KBM-7 (cell line): ENCODE measurements around the gene CEP72.
"Not testable (repeated sequence)": the region's sequence is repeated elsewhere in the genome, so short reads cannot be mapped to it uniquely, and the experiment has no call there.

ENCODE experiments used
- DNase-seq: peaks from one replicate; pipeline ENCODE4 v3.0.0-alpha.2; 2015
- in situ Hi-C: fragments of 300-500 bp; cut with MboI; formaldehyde crosslinking; loops from 2 replicates; pipeline ENCODE4 v1.14.3; 2020; ENCODE audit warnings: low sequenced_read_pairs, low pct_unique_long_range_greater_than_20kb, mixed read lengths

Gene CEP72

DNA sequence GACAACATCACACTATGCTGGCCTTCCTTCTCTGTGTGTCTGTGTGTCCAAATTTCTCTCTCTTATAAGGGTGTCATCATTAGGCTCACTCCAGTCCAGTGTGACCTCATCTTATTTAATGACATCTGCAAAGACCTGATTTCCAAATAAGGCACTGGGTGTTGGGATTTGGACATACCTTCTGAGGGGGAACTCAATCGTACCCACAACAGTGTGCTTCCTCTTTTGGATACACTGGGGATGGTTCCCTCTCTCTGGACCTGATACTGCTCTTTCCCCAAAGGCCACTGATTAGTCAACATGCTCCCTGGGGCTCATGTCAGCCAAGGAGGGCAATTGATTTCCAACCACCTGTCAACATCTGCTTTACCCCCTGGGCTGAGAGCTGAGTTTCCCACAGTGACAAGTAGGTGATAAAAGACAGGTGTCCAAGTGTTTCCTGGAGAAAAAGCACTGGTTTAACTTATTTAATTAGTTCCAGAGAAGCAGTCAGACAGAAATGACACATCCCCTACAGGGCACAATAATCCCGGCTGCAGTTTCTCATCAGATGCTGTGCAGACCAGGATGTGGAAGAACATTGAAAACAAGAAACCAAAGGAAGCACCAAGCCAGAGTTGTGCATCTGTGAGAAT is 17.8 kb upstream of the CEP72 start:
- in situ Hi-C loops = no loop called here
- peak; percentile 22 for DNase-seq

DNA sequence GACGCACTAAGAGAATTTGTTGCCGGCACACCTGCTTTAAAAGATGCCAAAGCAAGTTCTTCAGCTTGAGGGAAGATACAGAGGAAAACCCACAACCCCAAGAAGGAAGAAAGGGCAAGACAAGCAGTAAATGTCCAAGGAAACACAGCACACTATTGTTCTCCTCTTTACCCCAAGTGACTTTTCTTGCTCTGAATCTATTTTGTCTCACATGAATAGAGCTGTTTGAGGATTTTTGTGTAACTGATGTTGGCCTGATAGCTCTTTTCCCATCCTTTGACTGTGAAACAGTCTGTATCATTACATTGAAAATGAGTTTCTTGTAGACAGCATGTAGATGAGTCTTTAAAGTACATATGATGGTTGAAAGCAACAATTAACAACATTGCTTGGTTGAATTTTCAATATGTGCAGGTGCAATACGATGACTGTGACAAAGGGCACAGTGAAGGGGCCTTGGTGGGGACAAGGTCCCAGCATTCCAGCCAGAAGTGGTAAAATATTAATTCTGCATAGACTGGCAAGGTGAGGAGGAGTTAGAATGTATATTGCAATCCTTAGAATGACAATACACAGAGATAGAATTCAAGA is 16.8 kb upstream of the CEP72 start:
- no peak for DNase-seq
- in situ Hi-C loops = no loop called here

DNA sequence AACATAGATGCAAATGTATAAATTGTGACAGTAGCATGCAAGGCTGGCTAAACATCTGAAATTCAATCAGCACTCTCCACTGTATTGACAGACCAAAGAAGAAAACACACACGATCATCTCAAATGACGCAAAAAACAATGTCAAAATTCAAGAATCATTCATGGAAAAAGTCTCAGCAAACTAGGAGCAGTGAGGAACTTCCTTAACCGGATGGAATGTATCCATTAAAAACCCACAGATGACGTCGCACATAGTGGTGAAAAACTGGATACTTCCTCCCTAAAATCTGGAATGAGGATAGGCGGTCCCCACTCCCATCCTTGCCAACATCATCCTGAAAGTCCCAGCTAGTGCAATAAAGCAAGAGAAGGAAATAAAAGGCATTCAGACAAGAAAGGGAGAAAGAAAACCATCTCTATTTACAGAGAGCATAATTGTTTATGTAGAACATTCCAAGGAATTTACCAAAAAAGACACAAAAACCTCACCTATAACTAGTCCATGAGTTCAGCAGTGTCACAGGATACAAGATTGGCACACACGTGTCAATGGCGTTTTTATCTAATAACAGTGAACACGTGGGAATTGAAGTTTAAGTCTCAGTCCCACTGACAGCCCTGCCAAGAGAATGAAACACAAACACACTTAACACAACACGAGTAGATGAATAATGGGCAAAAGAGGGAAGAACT is 14.1 kb upstream of the CEP72 start:
- in situ Hi-C loops = no loop called here

DNA sequence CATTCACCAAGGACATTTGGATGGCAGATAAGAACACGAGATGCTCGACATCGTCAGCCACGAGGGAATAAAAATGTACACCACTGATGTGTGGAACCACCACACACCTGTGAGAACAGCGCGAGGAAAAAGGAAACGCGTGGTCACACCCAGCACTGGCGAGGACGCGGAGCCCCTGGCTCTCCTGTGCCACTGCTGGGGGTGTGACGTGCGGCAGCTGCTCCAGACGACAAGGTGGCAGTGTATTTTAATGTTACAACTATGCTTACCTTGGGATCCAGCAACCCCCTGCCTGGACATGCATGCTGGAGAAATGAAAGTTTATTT is 13.6 kb upstream of the CEP72 start:
- DNase-seq = no peak
- in situ Hi-C loops = no loop called here

More for the DNA sequence above, 14.1 kb upstream of the CEP72 start:
- no peak for DNase-seq

DNA sequence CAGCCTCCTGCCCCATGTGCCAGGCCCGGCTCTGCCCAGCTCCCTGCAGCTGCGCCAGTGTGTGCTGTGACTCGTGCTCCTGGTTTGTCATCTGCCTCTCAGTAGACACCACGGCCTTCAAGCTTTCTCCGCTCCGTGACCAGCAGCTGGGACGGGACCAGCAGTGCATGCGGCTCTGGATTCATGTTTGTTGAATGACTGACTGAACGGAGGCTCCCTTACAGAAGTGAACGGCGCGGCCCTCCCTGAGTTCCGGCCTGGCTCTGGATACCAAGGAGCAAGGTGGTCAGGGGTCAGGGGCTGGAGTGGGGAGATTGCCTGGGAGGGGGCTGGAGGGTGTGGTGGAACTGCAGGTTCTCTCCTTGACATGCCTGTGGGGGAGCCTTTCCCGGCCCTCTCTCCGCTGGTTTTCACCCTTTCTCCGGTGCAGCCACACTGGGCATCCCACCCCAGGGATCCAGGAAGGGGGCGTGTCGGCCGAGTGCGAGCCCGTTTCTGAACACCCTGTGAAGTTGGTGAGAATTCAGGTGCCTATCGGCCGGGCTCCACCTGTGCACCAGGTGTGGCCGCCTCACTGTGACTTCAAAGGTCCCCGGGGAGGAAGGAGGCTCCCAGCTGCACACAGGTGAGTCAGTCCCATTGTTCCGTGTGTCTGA is 11.1 kb upstream of the CEP72 start:
- no peak for DNase-seq
- in situ Hi-C loops = no loop called here

DNA sequence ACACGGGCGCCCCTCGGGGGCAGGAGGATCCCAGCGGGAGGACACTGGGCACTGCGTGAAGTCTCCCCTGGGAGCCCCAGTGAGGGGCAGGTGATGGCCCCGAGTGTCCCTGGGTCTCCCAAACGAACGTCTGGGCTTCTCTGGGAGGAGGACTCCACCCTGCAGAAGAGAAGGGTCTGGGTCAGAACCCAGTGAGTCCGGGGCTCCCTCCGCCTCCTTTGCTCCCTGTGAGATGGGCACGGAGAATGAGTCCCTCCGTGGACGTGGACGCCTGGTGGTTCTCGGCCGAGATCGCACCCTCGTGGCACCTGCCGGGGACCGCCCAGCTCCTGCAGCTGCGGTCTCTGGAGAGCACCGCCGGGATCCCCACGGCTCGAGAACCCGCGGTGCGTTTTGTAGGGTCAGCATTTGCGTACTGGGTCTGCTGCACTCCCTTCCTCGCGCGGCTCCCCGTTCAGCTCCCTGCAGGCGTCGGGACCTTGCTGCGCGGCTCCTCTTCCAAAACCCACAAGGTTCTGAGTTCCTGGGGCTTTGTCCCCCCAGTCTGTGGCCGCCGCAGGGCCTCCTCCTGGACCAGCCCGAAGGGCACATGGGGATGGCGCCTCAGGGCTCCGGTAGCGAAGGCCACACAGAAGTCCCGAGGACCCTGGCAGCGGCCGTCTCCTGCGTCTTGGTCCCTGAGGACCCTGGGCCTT is 10.2 kb upstream of the CEP72 start:
- in situ Hi-C loops = no loop called here
- no peak for DNase-seq

DNA sequence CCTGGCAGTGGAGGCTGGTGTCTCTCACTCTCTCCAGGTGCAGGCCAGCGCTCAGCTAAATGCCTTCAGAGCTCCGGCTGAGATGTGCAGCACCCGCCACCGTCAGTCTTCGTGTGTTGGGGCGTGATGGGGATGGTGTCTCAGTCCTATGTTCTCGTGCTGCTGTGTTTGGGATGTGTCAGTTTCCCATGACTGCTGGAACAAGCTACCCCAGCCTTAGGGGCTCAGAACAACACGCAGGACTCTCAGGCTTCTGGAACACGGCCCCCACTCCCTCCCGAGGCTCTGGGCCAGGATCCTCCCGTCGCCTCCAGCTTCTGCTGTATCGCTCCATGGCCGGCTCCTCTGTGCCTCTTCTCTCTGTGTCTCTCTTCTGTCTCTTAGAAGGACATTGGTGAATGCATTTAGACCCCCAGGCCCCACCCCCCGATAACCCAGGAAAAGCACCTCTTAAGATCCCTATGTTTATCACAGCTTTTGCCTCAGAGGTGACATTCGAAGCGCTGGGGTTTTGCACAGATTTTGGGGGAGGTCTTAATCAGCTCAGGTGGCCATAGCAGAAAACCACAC is 9.6 kb upstream of the CEP72 start:
- DNase-seq = no peak
- in situ Hi-C loops = no loop called here

DNA sequence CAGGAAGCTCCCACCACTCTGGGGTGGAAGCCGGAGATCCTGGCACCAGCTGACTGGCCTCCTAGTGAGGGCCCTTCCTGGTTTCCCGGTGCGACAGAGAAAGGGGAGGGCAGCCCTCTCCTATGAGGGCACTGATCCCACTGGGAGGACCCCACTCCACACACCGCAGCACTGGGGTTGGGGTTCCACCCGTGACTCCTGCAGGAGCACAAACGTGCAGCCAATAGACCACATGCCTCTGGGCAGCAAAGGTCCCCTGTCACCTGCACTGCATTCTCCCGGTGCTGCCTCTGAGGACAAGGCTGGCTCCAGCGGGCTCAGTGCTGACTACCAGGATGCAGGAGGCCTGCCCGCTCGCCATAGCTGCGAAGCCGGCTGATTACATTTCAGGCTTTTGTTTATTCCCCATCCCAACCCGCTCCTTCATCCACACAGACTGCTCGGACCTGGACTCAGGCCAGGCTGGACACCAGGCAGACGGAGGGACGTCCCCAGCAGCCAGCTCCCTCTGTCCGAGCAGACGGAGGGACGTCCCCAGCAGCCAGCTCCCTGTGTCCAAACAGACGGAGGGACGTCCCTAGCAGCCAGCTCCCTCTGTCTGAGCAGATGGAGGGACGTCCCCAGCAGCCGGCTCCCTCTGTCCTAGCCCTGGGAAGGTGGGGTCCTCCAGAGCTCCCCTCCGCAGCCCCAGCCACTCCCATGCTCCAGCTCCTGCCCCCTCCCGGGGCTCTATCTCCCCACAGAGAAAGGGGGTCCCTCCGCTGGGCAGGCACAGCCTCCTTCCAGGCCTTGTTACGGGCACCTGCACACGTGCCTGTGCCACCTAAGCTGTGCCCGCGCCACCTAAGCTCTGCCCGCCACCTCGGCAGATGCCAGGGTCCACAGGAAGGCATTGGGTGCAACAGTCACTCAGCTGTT is 8.8 kb upstream of the CEP72 start:
- in situ Hi-C loops = no loop called here
- DNase-seq = no peak

DNA sequence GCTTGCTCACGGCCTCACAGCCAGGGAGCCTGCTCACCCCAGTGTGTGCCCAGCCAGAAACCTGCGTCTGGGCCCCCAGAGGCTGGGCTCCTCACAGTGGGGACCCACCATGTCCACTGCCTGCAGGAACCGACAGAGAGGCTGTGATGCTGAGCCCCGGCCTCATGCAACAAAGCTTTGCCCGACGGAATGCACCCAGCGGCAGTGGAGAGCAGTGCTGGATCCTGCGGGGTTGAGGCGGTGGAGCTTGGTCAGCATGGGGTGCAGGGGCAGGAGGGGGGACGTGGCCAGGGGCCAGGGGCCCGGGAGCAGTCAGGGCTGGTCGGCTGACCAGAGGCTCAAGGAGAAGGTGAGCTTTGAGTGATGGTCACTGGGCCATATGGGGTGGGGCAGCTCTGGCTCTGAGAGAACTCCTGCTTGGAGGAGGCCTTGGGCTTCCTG is 7.7 kb upstream of the CEP72 start:
- in situ Hi-C loops = no loop called here
- no peak for DNase-seq

DNA sequence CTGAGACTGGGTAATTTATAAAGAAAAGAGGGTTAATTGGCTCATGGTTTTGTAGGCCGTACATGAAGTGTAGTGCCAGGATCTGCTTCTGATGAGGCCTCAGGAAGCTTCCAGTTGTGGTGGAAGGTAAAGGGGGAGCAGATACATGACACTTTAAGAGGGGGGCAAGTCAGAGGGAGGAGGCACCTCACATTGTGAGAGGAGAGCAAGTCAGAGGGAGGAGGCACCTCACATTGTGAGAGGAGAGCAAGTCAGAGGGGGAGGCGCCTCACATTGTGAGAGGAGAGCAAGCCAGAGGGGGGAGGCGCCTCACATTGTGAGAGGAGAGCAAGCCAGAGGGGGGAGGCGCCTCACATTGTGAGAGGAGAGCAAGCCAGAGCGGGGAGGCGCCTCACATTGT is 7.0 kb upstream of the CEP72 start:
- DNase-seq, in situ Hi-C loops: not testable (repeated sequence)

DNA sequence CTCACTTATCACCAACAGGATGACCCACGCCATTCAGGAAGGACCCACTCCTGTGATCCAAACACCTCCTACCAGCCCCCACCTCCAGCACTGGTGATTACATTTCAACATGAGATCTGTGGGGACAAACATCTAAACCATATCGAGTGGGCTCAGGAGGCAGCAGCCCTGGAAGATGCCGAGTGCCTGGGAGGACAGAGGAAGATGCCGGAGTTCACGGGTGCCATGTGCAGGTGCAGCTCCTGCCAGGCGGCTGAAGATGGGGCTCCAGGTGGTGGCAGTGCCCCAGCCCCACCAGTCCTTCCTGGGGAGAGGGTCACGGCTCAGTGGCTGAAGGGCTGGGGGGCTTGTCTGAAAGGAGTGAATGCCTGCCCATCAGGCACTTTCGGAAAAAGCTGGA is 6.1 kb upstream of the CEP72 start:
- in situ Hi-C loops = no loop called here
- no peak for DNase-seq

DNA sequence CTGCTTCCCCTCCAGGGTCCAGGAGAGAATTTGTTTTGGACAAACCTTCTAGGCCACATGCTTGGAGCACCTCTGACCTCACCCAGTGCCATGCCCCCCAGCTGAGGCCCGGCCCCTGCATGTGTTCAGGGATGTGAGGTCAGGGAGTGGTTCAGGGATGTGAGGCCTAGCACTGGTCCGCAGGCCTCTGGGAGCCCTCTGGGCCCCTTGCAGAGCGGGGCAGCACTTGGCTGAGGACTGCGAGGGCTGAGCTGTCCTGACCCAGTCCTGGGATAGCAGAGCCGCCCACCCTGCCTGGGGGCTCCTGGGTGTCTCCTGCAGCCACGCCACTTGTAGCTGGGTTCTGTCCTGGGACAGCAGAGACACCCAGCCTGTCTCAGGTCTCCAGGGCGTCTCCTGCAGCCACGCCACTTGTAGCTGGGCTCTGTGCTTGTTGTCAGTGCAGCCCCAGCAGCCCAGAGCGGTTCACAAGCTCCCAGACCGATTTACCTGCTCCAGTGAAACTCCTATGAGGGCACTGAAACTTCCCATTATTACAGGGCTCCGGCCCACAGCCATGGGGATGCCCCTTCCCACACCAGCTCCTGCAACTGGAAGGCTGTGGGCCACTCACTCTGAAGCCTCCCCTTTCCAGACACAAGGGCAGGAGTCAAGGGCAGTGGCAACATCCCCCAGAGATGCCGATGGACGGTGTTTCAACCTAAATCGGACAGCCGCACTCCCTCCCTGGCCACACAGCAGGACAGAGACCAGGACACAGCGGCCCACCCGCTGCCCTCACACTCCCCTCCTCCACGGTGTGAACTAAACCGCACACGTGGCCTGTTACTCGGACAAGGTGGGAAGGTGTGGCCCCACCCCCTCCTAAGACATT is 5.4 kb upstream of the CEP72 start:
- in situ Hi-C loops = no loop called here
- DNase-seq = no peak

DNA sequence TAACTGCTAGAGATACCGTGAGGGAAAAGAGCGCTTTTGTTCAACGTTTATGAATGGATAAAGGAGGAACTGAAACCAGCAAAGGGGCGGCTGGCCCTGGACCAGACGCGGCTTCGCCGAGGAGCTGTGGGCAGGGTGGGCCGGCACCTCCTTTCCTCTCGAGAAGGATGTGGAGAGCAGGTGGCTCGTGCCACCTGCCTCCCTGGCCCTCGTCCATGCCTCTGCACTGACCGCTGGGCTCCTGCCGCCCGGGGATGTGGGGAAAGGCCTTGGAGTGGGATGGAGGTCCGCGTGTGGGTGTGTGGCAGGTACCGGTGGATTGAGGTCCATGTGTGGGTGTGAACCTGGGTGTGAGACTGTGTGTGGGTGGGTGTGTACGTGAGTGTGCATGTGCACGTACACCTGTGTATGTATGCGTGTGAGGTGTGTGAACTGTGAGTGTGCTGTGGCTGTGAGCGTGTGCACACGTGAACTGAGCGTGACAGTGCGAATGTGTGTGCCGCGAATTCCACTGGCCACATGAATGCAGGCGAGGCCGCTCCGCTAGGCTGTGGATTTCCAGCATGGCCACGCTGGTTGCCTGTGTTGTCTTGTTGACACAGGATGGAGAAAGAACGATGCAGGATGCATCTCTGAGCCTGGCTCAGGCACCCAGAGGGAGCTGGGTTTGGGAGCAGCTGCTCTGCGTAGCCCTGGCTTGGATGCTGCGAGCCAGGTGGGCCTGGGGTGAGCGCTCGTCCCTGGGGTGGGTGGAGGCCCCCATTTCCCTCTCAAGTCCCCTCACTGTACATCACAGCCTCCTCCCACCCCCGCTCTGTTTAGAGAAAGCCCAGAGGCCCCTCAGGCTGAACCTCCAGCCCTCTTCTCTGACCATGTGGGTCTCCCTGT is 4.4 kb upstream of the CEP72 start:
- peak; percentile 45 for DNase-seq
- in situ Hi-C loops = no loop called here

DNA sequence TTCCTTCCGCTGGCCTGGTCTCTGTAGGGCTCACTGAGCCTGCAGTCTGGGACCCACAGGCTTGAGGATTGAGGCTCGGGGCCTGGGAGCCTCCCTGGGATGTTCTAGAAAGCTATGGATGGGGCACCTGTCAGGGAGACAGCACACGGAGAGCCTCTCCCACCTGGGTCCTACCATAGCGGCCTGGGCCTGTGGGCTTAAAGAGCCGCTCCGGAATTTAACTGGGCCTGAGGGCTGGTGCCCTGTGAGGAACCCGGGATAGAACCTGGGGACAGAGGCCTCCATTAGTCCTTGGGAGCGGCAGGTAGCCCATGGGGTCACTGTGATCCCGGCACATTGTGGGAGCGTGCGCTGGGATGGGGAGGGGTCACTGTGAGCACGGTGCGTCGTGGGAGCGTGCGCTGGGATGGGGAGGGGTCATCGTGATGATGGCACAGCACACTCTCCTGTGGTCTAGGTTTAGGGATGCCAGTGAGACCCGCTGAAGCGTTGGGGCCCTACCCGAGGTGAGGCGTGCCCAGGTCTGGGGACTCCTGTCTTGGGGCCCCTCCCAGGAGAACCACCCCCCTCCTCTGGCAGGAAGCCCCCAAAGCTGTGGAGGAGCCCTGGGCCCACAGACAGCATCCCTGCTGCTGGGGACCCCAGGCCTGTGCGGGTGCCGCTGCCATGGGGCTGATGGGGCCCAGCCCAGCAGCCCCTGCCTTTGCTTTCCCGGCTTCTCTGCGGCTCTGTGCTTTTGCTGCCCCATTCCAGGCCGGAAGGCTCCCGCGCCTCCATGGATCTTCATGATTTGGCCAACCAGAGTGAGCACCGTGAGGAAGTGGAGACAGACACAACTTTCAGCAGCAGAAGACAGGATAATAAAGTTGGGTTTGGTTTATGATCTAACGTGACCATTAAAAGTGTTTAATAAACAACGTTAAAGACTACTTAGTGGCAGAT is 3.4 kb upstream of the CEP72 start:
- in situ Hi-C loops = no loop called here
- no peak for DNase-seq

DNA sequence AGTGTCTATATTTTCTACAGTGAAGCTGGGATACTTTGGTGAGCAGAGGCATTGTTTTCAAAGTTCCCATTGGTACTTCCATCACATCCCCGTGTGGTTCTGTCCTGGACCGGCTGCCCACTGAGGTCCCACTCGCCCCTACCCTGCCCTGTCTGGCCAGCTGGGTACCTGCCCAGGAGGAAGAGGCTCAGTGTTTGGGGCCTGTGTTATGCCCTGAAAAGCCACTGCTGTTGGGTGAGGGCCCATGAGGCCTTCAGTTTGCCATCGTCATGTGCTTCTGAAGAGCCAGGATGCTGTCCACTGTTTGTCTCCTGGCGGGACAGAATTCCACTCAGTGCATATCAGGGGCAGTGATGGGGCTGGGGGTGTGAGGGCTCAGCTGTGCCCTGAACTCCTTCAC is 2.6 kb upstream of the CEP72 start:
- in situ Hi-C loops = no loop called here
- DNase-seq = no peak
